Smooth muscle cell (in vitro differentiated cells): ENCODE data around the gene MAPK1. TPM values are rescaled to one million over a fixed set of nuclear protein-coding genes. Genes with fewer than 3 reads are reported as not detected.

Experiments
- DNase-seq: peaks from one replicate; lab custom pipeline; 2025; ENCODE audit not compliant: unreplicated experiment; lab: John Stamatoyannopoulos, UW
- H2AFZ ChIP-seq: fragments of 200-600 bp; sonication (generic); 2 replicates; pipeline ENCODE4 v1.6.0; 2016; ENCODE audit warnings: antibody characterized with exemption, low read depth, mild to moderate bottlenecking
- H3F3A ChIP-seq: fragments of 200-600 bp; sonication (generic); 2 replicates; pipeline ENCODE4 v1.6.0; 2017; ENCODE audit warnings: antibody characterized with exemption, low read depth
- H3K27ac ChIP-seq: fragments of 200-600 bp; sonication (generic); 2 replicates; pipeline ENCODE4 v1.5.1; 2016; ENCODE audit warnings: low read depth, mild to moderate bottlenecking
- H3K27me3 ChIP-seq: fragments of 200-600 bp; sonication (generic); 2 replicates; pipeline ENCODE4 v1.6.1; 2016; ENCODE audit warnings: low read depth, mild to moderate bottlenecking
- H3K36me3 ChIP-seq: fragments of 200-600 bp; sonication (generic); 2 replicates; pipeline ENCODE4 v1.5.1; 2016; ENCODE audit warnings: low read depth
- H3K4me1 ChIP-seq: fragments of 200-600 bp; sonication (generic); 2 replicates; pipeline ENCODE4 v1.5.1; 2016; ENCODE audit warnings: low read depth
- H3K4me2 ChIP-seq: fragments of 200-600 bp; sonication (generic); 2 replicates; pipeline ENCODE4 v1.6.0; 2016; ENCODE audit warnings: mild to moderate bottlenecking
- H3K4me3 ChIP-seq: fragments of 200-600 bp; sonication (generic); 2 replicates; pipeline ENCODE4 v1.5.1; 2016; ENCODE audit warnings: mild to moderate bottlenecking
- H3K79me2 ChIP-seq: fragments of 200-600 bp; sonication (generic); 2 replicates; pipeline ENCODE4 v1.6.0; 2016; ENCODE audit warnings: low read depth, mild to moderate bottlenecking
- H3K9ac ChIP-seq: fragments of 200-600 bp; sonication (generic); 2 replicates; pipeline ENCODE4 v1.6.0; 2016; ENCODE audit warnings: low read depth
- H3K9me3 ChIP-seq: fragments of 200-600 bp; sonication (generic); replicated peaks from 2 replicates; pipeline ENCODE4 v1.5.1; 2016; ENCODE audit warnings: low read depth
- H4K20me1 ChIP-seq: fragments of 200-600 bp; sonication (generic); 2 replicates; pipeline ENCODE4 v1.6.0; 2016; ENCODE audit warnings: low read depth
- WGBS: methylation state at CpG from one replicate; pipeline ENCODE4 v1.1.7; 2016; ENCODE audit warnings: low lambda C conversion rate; 5-methylcytosine and 5-hydroxymethylcytosine counted together
- polyA plus RNA-seq: library from polyadenylated mRNA; unstranded; fragments of >200 nt; fragmentation: Nextera tagmentation; extraction: Ambion mirVana; gene quantifications from 2 replicates; pipeline ENCODE4 v1.2.1, GENCODE V29; 2016
- total RNA-seq: library from RNA; depleted of rRNA; stranded (reverse); fragments of >200 nt; gene quantifications from 2 replicates; pipeline ENCODE4 v1.2.3, GENCODE V29; 2014
- TF ChIP-seq, protein P1 (sequence below): fragments of 200-600 bp; sonication (generic); IDR thresholded peaks from 2 replicates; pipeline ENCODE4 v1.5.1; 2017; ENCODE audit warnings: borderline replicate concordance, mild to moderate bottlenecking, antibody characterized with exemption; ENCODE audit not compliant: insufficient read depth, poor library complexity, severe bottlenecking

Gene MAPK1
- total and polyA plus RNA-seq, 2 experiments from 2014 or later = 57.1 to 62.3 TPM

DNA sequence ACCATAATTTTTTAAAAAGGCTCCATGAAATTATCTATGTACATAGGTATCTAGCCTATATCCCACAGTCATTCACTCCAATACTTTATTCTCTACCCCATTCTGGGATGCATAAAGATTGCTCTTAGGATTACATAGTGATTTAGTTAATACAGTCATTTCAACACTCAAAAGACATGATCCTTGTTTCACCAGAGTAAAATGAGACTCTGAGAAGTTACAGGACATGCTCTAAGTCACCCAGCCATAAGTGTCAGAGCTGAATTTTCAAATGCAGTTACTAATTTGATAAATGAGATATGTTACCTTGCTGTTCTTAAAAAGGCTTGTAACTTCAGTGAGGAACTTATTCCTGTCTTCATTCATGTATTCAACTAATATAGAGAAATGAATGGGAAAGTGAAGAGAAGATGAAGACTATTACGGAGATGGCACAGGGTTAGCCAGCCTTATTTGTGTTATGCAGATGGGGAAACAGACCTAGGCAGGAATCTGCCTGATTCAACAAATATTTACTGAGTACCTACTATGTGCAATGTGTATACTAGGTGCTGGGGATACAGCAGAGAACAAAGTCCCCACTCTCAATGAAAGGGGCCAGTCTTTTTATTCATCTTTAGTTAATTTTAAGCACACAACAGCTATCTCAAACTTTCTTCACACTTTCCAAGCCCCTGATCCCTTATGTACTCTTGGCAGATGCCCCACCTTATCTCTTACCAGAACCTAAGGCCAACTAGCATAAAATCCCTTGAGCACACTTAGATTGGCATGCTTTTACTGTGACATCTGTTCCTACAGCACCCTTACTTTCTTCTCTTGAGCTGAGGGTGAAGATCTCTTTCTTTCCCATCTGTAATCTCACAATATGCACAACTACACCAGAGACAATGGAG, 21.6 kb downstream of the MAPK1 start:
- Histone ChIP-seq H3K27me3 (no peaks in the 10 kb centered on the region), H3K4me2 (no peak overlapping the region), H3K9me3 (no peaks in the 10 kb centered on the region), H3K4me3 (no peak overlapping the region), H3K36me3 (no peaks in the 10 kb centered on the region), H3K27ac (no peak overlapping the region), H3K79me2 (peaks cover 99% of the 10 kb centered on the region), H3F3A (peaks cover 3% of the 10 kb centered on the region), H3K4me1 (no peaks in the 10 kb centered on the region), H2AFZ (no peak overlapping the region), H3K9ac (no peak overlapping the region), H4K20me1 (peaks cover 97% of the 10 kb centered on the region)
- DNase-seq = no peak
- 100% methylated on average over 1 of the region's 1 CpG for WGBS
- TF ChIP-seq, protein P1, sequence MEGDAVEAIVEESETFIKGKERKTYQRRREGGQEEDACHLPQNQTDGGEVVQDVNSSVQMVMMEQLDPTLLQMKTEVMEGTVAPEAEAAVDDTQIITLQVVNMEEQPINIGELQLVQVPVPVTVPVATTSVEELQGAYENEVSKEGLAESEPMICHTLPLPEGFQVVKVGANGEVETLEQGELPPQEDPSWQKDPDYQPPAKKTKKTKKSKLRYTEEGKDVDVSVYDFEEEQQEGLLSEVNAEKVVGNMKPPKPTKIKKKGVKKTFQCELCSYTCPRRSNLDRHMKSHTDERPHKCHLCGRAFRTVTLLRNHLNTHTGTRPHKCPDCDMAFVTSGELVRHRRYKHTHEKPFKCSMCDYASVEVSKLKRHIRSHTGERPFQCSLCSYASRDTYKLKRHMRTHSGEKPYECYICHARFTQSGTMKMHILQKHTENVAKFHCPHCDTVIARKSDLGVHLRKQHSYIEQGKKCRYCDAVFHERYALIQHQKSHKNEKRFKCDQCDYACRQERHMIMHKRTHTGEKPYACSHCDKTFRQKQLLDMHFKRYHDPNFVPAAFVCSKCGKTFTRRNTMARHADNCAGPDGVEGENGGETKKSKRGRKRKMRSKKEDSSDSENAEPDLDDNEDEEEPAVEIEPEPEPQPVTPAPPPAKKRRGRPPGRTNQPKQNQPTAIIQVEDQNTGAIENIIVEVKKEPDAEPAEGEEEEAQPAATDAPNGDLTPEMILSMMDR = no peak

DNA sequence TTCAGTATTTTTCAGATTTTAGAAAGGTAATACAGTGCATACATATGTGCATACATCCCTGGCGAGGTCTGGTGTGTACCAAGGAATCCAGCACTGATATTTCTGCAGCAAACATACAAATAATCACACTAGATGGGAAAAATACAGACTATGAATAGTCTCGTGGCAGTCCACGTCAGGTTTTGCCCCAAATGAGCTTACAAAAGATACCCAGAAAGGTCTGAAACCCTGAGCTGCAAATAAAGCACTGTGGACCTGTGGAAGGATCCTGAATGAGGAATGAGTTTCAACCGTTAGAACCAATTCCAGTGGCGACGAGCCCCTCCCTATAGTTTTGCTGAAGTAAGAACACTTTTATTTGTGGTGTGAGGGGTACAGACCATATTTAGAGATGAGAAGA, 24.5 kb downstream of the MAPK1 start:
- peaks cover 86% of the 10 kb centered on the region for H4K20me1 ChIP-seq
- WGBS = 98% methylated on average over 6 of the region's 6 CpGs

DNA sequence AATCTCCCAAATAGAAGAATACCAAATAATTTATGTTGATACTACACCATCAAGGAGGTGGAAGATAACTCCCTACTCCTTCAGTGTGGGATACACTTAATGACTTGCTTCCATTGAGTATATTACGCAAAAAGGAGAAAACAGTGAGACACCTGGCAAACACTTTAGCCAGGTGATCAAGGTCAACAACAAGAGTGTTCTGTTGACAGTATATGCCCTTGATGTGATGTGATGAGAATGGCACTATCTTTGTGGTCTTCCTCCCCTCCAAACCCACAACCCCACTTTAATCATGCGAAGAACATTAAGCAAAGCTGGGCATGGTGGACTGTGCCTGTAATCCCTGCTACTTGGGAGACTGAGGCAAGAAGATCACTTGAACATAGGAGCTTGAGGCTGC, 26.0 kb downstream of the MAPK1 start:
- no peaks in the 10 kb centered on the region for H3K36me3 ChIP-seq
- 99% methylated on average over 2 of the region's 2 CpGs for WGBS
- no peak overlapping the region for H3K4me2 ChIP-seq
- H3K4me3 ChIP-seq = no peak overlapping the region
- H3K9ac ChIP-seq = no peak overlapping the region
- H3K9me3 ChIP-seq = no peaks in the 10 kb centered on the region
- no peak overlapping the region for H3K27ac ChIP-seq
- H3K79me2 ChIP-seq = peaks cover 93% of the 10 kb centered on the region
- TF ChIP-seq, protein P1 = no peak
- peaks cover 19% of the 10 kb centered on the region for H3K4me1 ChIP-seq
- H3F3A ChIP-seq = peaks cover 13% of the 10 kb centered on the region
- no peak for DNase-seq
- H3K27me3 ChIP-seq = no peaks in the 10 kb centered on the region
- peaks cover 89% of the 10 kb centered on the region for H4K20me1 ChIP-seq
- H2AFZ ChIP-seq = no peak overlapping the region

More for the DNA sequence above, 24.5 kb downstream of the MAPK1 start:
- H3K4me1 ChIP-seq = peaks cover 6% of the 10 kb centered on the region
- no peaks in the 10 kb centered on the region for H3K9me3 ChIP-seq
- TF ChIP-seq, protein P1 = no peak
- peaks cover 5% of the 10 kb centered on the region for H3F3A ChIP-seq
- H3K4me3 ChIP-seq = no peak overlapping the region
- no peak overlapping the region for H3K9ac ChIP-seq
- no peak overlapping the region for H2AFZ ChIP-seq
- H3K27ac ChIP-seq = no peak overlapping the region
- peaks cover 99% of the 10 kb centered on the region for H3K79me2 ChIP-seq
- DNase-seq = no peak
- no peak overlapping the region for H3K4me2 ChIP-seq
- no peaks in the 10 kb centered on the region for H3K36me3 ChIP-seq
- no peaks in the 10 kb centered on the region for H3K27me3 ChIP-seq
